GM18519 (cell line): ENCODE data around the gene TSSK6.

Experiments used
- ATAC-seq: cut with Tn5 transposase; IDR thresholded peaks from one replicate; pipeline ENCODE4 v1.9.1; 2021; ENCODE audit warnings: mild to moderate bottlenecking, moderate library complexity; ENCODE audit not compliant: unreplicated experiment, low FRiP score

The TSSK6 gene

DNA sequence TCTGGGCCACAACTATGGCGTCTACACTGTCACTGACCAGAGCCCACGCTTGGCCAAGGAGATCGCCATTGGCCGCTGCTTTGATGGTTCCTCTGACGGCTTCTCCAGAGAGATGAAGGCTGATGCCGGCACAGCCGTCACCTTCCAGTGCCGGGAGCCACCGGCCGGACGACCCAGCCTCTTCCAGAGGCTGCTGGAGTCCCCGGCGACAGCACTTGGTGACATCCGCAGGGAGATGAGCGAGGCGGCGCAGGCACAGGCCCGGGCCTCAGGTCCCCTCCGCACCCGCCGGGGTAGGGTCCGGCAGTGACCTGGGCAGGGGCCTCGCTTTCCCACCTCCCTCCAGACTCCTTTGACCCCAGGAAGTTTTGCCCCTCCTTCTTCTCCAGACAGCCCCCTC lies 30.4 kb upstream of the TSSK6 start:
- no peak for ATAC-seq

DNA sequence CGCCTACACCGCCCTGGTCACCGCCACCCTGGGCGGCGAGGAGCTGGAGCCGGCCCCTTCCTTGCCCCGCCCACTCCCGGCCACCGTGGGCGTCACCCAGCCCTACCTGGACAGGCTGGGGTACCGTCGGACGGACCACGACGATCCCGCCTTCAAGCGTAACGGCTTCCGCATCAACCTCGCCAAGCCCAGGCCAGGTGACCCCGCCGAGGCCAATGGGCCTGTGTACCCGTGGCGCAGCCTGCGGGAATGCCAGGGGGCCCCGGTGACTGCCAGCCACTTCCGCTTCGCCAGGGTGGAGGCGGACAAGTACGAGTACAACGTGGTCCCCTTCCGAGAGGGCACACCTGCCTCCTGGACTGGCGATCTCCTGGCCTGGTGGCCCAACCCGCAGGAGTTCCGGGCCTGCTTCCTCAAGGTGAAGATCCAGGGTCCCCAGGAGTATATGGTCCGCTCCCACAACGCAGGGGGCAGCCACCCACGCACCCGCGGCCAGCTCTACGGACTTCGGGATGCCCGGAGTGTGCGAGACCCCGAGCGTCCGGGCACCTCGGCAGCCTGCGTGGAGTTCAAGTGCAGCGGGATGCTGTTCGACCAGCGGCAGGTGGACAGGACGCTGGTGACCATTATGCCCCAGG lies 29.7 kb upstream of the TSSK6 start:
- no peak for ATAC-seq

DNA sequence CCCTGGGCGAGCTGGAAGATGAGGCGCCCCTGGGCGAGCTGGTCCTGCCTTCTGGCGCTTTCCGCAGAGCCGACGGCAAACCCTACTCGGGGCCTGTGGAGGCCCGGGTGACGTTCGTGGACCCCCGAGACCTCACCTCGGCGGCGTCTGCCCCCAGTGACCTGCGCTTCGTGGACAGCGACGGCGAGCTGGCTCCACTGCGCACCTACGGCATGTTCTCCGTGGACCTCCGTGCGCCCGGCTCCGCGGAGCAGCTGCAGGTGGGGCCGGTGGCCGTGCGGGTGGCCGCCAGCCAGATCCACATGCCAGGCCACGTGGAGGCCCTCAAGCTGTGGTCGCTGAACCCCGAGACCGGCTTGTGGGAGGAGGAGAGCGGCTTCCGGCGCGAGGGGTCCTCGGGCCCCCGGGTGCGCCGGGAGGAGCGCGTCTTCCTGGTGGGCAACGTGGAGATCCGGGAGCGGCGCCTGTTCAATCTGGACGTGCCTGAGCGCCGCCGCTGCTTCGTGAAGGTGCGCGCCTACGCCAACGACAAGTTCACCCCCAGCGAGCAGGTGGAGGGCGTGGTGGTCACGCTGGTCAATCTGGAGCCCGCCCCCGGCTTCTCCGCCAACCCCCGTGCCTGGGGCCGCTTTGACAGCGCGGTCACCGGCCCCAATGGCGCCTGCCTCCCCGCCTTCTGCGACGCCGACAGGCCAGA lies 29.1 kb upstream of the TSSK6 start:
- ATAC-seq: no peak

DNA sequence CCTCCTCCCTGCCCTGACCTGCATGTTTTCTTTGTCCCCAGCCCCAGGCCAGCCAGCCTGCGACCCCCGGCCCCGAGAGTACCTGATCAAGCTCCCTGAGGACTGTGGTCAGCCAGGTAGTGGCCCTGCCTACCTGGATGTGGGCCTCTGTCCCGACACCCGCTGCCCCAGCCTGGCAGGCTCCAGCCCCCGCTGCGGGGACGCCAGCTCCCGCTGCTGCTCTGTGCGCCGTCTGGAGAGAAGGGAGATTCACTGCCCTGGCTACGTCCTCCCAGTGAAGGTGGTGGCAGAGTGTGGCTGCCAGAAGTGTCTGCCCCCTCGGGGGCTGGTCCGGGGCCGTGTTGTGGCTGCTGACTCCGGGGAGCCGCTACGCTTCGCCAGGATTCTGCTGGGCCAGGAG lies 28.3 kb upstream of the TSSK6 start:
- ATAC-seq: no peak

DNA sequence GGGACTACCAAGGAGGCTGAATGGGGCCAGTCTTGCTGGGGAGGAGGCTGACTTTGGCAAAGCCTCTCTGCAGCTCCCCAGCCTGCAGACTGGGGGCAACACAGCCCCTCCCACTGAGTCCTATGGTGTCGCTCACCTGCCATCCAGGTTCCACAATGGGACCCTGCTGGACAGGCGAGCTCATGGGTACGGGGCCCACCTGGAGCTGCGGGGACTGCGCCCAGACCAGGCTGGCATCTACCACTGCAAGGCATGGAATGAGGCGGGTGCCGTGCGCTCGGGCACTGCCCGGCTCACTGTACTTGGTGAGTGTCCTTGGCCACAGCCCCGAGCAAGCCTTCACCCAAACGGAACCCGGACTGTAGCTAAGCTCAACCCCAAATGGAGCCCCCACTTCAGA lies 27.8 kb upstream of the TSSK6 start:
- ATAC-seq: no peak

DNA sequence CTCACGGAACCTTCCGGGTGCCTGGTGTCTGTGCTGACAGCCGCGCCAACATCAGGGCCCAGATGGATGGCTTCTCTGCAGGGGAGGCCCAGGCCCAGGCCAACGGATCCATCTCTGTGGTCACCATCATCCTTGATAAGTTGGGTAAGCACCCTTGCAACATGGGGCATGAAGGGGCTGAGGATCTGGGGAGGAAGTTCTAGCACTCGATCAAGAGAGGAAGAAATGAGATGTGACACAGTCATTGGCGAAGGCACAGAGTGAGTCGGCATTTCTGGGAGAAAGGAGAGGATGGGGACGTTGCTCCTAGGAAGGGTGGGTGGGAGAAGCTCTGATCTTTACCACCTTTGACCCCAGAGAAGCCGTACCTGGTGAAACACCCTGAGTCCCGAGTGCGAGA lies 27.2 kb upstream of the TSSK6 start:
- ATAC-seq: no peak

DNA sequence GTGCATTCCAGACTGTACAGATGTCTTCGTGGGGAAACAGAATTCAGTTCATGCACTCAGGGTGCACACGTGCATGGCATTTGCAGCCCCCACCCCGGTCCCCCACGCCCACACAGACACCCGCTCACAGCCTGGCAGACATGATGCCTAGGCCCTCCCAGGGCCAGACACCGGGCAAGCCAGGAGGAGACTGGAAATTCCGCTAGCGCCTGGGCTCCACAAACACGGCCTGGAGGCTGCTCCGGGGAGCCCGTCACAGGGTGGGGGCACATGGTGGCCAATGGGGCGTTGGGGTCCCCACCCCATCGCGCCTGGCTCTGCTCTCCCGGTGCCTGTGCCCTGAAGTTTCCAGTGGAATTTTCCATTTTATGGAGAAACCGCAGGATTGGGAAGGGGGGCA lies 26.3 kb upstream of the TSSK6 start:
- ATAC-seq: no peak

DNA sequence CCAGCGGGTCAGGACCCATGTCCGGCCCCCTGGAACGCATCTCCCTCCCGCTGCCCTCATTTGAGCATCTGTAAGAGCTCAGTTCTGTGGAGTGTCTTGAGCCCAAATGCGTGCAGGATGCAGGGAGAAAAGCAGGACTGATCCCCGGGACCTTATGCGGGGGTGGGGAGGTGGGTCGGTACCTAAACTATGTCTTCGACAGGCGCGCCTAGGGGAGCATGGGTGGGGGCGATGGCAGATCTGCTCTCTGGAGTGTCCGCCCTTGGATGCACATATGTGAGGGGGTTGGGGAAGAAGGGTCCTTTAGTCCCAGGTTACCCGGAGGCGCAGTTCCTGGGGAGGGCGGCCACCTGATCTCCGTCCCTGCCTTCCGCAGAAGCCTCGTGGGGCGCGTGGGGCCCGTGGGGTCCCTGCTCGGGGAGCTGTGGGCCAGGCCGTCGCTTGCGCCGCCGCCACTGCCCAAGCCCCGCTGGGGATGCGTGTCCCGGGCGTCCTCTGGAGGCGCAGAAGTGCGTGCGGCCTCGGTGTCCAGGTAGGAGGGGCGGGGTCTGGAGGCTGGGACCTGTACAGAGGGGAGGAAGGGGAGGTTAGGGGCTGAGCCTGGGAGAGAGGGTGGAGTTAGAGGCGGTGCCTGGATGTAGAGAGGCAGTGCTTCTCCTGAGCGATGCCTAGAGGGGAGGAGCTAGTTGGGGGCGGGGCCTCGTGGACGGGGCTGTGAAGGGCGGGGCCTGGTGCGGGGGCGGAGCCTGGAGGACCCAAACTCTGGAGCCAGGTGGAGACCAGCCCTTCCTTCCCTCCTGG lies 25.6 kb upstream of the TSSK6 start:
- no peak for ATAC-seq

DNA sequence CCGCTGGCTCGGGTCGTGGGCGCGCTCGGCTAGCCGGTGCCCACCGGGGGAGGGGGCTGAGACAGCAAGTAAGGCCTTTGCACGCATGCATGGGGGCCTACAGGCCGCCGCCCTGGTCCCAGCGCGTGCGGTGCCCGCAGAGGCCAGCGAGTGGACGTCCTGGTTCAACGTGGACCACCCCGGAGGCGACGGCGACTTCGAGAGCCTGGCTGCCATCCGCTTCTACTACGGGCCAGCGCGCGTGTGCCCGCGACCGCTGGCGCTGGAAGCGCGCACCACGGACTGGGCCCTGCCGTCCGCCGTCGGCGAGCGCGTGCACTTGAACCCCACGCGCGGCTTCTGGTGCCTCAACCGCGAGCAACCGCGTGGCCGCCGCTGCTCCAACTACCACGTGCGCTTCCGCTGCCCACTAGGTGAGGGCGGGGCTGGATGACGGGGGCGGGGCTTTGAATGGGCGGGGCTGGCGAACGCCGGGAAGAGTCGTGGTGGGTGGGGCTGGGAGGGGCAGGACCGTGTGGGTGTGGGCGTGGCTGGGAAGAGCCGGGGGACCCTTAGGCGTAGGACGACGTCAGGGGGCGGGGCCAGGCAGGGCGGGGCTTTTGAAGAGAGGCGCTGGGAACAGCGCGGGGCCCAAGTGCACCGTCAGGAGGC lies 24.8 kb upstream of the TSSK6 start:
- ATAC-seq: no peak

DNA sequence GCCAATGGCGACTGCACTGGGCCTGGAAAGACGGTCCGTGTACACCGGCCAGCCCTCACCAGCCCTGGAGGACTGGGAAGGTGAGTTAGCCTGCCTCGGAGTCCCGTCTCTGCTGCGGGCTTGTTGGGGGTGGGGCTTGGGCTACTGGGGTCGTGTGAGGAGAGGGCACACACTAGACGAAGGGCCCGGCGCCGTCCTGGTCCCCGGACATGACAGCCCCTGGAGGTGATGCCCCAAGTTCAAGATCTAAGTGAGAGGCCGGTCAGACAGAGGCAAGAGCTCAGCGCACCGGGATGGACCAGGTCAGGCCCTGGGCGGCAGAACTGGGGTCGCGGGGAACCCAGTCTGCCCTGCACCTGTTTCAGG lies 24.3 kb upstream of the TSSK6 start:
- ATAC-seq: no peak

DNA sequence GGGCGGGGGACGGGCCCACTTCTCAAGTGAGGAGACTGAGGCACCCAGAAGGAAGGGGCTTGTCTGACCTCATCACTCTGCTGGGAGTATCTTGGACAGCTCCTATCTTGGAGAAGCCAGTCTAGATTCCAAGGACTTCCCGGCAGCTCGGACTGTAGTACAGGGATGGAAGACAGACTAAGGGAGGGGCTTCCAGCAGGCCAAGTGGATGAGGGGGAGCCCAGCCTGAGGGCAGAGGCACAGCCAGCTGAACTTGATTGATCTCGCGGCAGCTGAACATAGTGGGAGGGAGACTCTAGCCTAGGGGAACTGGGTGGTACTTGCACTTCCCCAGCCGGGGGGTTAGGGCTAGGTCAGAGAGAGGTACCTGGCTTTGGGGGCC lies 23.4 kb upstream of the TSSK6 start:
- no peak for ATAC-seq

DNA sequence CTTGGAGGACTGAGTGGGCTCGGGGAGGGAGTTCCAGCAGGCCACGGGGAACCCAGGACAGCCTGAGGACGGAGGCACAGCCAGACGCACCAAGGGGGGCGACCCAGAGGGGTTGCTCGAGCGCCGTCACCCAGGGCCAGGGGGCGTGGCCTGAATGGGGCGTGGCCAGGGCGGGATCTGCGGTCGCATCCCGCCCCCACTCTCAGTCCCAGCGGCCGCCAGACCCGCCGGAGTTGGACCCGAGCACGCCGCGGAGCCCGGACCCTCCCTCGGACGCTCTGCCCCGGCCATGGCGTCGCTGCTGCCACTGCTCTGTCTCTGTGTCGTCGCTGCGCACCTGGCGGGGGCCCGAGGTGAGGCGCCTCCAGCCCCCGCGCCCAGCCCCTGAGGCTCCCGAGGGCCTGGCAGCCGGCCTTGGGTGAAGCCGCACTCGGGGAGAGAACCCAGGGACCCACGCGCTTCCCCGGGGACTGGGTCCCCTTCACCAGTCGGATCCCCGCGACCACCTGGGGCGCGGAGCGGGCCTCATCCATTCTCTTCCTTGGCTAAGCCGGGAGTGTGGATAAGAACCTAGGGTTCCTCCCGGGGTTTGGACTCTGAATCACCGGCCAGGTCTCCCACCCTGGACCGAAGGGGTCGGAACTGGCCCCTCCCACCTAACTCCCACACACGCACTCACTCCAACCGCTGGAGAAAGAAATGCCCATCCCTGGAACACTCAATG lies 22.9 kb upstream of the TSSK6 start, which contains the start of gene CILP2:
Gene CILP2, plus strand, starts transcription at position 205 of the 724 bp plus-strand sequence. Its CDS starts 85 bp downstream, at position 290.
- no peak for ATAC-seq

DNA sequence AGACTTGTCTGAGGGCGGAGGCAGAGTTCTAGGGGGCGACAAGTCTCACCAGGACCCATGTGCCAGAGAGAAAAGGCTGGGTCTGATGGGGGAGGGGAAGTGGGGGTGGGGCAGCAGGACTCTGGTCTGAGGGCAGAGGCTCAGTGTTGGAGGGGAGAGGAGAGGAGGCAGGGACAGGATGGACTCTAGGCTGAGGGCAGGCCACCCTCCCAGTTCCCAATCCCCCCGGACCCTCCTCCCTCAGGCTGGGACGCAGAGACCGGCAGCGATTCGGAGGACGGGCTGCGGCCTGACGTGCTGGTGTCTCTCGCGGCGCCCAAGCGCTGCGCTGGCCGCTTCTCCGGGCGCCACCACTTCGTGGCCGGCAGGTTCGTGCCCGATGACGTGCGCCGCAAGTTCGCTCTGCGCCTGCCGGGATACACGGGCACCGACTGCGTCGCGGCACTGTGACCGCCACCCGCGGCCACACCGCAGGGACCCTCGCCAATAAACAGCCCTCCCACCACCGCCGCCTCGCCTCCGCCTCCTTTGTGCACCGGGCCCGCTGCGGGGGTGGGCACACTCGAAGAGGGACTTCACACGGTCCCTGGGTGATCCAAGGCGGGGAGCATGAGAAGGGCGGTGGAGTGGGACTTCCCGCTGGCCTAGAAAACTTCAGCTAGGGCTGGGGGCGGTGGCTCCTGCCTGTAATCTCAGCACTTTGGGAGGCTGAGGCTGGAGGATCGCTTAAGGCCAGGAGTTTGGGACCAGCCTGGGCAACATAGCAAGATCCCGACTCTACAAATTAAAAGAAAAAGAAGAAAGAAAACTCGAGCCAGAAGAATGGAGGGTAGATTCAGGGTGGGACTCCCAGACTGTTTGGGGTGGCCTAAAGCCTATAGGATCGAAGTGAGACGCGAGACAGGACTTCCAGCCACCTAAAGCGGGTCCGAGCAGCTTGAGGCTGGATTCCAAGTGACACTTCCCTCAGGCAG lies 22.0 kb upstream of the TSSK6 start:
- ATAC-seq: no peak

DNA sequence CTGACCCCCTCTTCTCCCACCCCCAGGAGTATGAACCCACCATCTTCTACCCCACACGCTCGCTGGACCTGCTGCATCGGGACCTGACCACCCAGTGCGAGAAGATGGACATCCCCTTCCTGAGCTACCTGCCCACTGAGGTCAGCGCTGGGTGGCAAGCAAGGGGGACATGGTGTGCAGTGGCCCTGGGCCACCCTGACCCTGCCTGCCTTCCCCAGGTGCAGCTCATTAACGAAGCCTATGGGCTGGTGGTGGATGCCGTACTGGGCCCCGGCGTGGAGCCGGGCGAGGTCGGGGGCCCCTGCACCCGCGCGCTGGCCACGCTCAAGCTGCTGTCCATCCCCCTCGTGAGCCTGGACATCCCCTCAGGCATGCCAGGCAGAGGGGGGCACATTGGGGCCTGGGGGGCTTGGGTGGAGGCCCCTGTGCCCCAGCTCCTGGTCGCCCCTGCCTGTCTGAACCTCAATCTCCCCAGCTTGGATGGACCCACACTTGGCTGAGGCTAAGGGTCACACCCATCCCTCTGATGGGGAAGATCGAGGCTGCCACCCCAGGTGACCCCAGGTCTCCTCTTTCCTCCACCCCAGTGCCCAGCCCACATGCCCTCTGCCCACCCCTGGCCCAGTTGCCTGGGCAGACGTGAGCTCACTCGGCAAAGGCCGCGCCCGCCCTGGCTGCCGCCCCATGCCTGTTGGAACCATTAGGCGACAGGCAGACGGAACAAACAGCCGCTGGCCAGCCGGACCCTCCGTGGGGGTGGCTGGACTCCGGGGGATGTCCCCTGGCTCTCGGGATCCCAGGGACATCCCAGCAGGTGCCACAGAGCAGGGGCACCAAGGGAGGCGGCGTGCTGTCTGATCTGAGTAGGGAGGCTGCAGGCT lies 20.2 kb upstream of the TSSK6 start:
- ATAC-seq: no peak

DNA sequence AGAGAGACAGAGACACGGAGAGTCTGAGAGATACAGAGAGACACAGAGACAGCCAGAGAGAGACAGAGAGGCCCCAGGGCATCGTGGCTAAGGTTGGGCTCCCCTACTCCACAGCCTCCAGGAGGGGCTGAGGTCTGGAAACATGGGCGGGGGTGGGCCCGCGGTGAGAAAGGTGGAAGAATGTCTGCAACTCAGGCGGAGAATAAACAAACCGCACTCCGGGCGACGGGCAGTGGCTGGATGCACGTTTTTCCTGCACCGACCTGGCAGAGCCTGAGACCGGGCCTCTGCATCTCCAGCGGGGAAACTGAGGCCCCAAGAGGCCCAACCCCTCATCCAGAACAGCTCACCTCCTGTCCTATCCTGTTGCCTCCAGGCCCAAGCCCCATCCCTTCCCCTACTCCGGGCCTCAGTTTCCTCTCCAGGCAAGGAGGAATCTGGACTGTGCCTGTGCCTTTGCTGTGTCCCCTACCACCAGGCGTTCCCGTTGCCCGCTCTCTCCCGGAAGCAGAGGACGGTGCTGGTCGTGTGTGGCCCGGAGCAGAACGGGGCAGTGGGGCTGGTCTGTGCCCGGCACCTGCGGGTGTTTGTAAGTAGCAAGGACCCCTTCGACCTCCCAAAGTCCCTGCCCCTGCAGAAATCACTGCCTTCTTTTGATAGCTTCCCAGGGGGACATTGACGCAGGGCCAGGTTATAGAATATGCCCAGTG lies 19.4 kb upstream of the TSSK6 start:
- ATAC-seq: no peak

DNA sequence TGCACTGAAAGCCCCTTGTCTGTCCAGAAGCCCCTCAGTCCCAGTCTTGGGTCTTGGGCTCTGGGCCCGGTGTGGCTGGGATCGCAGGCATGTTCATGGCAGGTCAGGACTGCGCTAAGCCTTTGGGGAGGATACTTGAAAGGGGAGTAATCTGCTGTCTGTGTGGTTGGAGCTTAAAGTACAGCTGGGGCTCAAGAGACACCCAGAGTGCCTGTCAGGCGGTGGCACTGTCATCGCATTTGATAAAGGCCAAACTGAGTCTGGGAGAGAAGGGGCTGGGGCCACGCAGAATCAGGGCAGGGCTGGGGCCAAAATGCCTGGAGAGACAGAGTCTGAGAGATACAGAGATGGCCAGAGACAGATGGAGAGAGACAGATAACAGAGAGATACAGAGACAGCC lies 18.5 kb upstream of the TSSK6 start:
- ATAC-seq: no peak

DNA sequence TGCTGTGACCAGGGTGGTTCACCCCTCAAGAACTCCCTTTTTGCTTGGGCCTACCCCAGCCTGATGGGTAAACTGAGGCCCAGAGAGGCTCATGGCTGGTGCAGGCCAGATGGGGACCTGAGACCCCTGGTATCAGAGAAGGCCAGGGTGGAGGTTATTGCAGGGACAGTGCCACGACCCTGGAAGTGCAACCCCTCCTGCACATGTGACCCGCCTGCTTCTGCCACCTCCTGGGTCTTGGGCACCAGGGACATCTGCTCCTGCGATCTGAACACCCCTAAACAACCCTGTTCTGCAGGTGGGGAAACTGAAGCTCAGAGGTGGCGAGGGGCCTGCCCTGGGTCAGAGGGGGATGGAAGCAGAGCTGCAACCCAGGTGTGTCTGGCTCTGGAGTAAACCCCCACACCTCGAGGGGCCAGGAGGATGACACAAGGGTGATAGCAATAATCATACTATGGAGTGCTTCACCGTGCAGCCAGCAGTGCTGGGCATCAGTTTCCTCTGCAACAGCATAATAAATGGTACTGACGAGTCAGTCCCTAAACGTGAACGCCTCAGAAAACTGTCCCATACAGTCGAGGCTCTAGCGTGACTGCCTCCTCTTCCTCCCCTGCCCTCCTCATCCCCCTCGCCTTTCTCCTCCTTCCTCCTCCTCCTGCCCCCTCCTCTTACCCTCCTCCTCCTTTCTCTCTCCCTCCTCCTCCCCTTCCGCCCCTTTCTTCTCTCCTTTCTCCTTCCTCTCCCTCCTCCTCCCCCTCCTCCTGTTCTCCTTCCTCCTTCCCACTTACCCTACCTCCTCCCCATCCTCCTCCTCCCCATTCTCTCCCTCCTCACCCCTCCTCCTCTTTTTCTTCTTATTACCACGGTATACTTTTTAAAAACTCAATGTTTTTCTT lies 17.7 kb upstream of the TSSK6 start:
- ATAC-seq: no peak
